HEK293 (cell line): ENCODE results near the gene ZNF785.

Experiments
- ATF2 ChIP-seq: fragments of 450-650 bp; formaldehyde crosslinking; IDR thresholded peaks from 2 replicates; pipeline ENCODE4 v1.5.1; 2016; ENCODE audit warnings: missing biosample characterization, missing genetic modification characterization, low read depth
- CTCF ChIP-seq: fragments of 450-650 bp; formaldehyde crosslinking; IDR thresholded peaks from 2 replicates; pipeline ENCODE4 v1.5.1; 2016; ENCODE audit warnings: missing biosample characterization, missing genetic modification characterization
- GFI1B ChIP-seq: fragments of 450-650 bp; formaldehyde crosslinking; IDR thresholded peaks from 2 replicates; pipeline ENCODE4 v1.5.1; 2016; ENCODE audit warnings: missing biosample characterization, missing genetic modification characterization
- GLIS1 ChIP-seq: fragments of 450-650 bp; formaldehyde crosslinking; IDR thresholded peaks from 2 replicates; pipeline ENCODE4 v1.5.1; 2016; ENCODE audit warnings: missing biosample characterization, missing genetic modification characterization
- HOXC10 ChIP-seq: sonication (generic); formaldehyde crosslinking; IDR thresholded peaks from 2 replicates; pipeline ENCODE4 v1.8.1; 2023; ENCODE audit warnings: mild to moderate bottlenecking, missing genetic modification reagents
- IKZF3 ChIP-seq: fragments of 450-650 bp; IDR thresholded peaks from 2 replicates; pipeline ENCODE4 v1.5.0; 2018; ENCODE audit warnings: missing biosample characterization, mild to moderate bottlenecking, missing genetic modification characterization, moderate library complexity
- KLF7 ChIP-seq: fragments of 450-650 bp; formaldehyde crosslinking; IDR thresholded peaks from 2 replicates; pipeline ENCODE4 v1.5.1; 2016; ENCODE audit warnings: missing biosample characterization, missing genetic modification characterization, borderline replicate concordance
- OVOL3 ChIP-seq: fragments of 450-650 bp; formaldehyde crosslinking; IDR thresholded peaks from 2 replicates; pipeline ENCODE4 v1.5.1; 2016; ENCODE audit warnings: missing biosample characterization, missing genetic modification characterization
- PRDM1 ChIP-seq: fragments of 450-650 bp; formaldehyde crosslinking; IDR thresholded peaks from 2 replicates; pipeline ENCODE4; 2016; ENCODE audit warnings: missing biosample characterization, missing genetic modification characterization
- SALL2 ChIP-seq: fragments of 450-650 bp; formaldehyde crosslinking; IDR thresholded peaks from 2 replicates; pipeline ENCODE4 v1.5.0; 2017; ENCODE audit warnings: missing biosample characterization, mild to moderate bottlenecking, missing genetic modification characterization, borderline replicate concordance
- SETDB1 ChIP-seq: IDR thresholded peaks from one replicate; pipeline ENCODE4 v1.6.1; 2017; ENCODE audit warnings: mild to moderate bottlenecking, low read length, moderate library complexity, mixed read lengths; ENCODE audit not compliant: insufficient read length
- ZBTB20 ChIP-seq: fragments of 450-650 bp; formaldehyde crosslinking; IDR thresholded peaks from 2 replicates; pipeline ENCODE4 v1.5.1; 2016; ENCODE audit warnings: missing biosample characterization, missing genetic modification characterization
- ZBTB21 ChIP-seq: fragments of 450-650 bp; formaldehyde crosslinking; IDR thresholded peaks from 2 replicates; pipeline ENCODE4 v1.5.1; 2017; ENCODE audit warnings: missing biosample characterization, missing genetic modification characterization
- ZEB2 ChIP-seq: fragments of 450-650 bp; formaldehyde crosslinking; IDR thresholded peaks from 2 replicates; pipeline ENCODE4 v1.5.1; 2016; ENCODE audit warnings: missing biosample characterization, missing genetic modification characterization
- ZNF10 ChIP-seq: fragments of 450-650 bp; formaldehyde crosslinking; IDR thresholded peaks from 2 replicates; pipeline ENCODE4 v1.5.1; 2017; ENCODE audit warnings: missing biosample characterization, missing genetic modification characterization
- ZNF121 ChIP-seq: fragments of 450-650 bp; formaldehyde crosslinking; IDR thresholded peaks from 2 replicates; pipeline ENCODE4 v1.5.1; 2016; ENCODE audit warnings: missing biosample characterization, missing genetic modification characterization
- ZNF155 ChIP-seq: fragments of 450-650 bp; formaldehyde crosslinking; IDR thresholded peaks from 2 replicates; pipeline ENCODE4 v1.5.1; 2016; ENCODE audit warnings: missing biosample characterization, missing genetic modification characterization
- ZNF175 ChIP-seq: fragments of 450-650 bp; formaldehyde crosslinking; IDR thresholded peaks from 2 replicates; pipeline ENCODE4 v1.5.1; 2016; ENCODE audit warnings: missing biosample characterization, missing genetic modification characterization
- ZNF211 ChIP-seq: fragments of 450-650 bp; formaldehyde crosslinking; IDR thresholded peaks from 2 replicates; pipeline ENCODE4 v1.5.1; 2016; ENCODE audit warnings: low read depth, missing biosample characterization, missing genetic modification characterization
- ZNF292 ChIP-seq: fragments of 450-650 bp; formaldehyde crosslinking; IDR thresholded peaks from 2 replicates; pipeline ENCODE4 v1.5.1; 2016; ENCODE audit warnings: low read depth, missing biosample characterization, missing genetic modification characterization, borderline replicate concordance
- ZNF426 ChIP-seq: fragments of 450-650 bp; formaldehyde crosslinking; IDR thresholded peaks from 2 replicates; pipeline ENCODE4 v1.5.1; 2017; ENCODE audit warnings: missing biosample characterization, missing genetic modification characterization, mild to moderate bottlenecking, inconsistent platforms, moderate library complexity
- ZNF473 ChIP-seq: fragments of 450-650 bp; formaldehyde crosslinking; IDR thresholded peaks from 2 replicates; pipeline ENCODE4 v1.5.1; 2017; ENCODE audit warnings: missing biosample characterization, missing genetic modification characterization
- ZNF488 ChIP-seq: fragments of 450-650 bp; formaldehyde crosslinking; IDR thresholded peaks from 2 replicates; pipeline ENCODE4 v1.5.1; 2016; ENCODE audit warnings: missing biosample characterization, missing genetic modification characterization
- ZNF521 ChIP-seq: fragments of 450-650 bp; formaldehyde crosslinking; IDR thresholded peaks from 2 replicates; pipeline ENCODE4 v1.5.1; 2017; ENCODE audit warnings: missing biosample characterization, mild to moderate bottlenecking, missing genetic modification characterization
- ZNF555 ChIP-seq: fragments of 450-650 bp; formaldehyde crosslinking; conservative IDR thresholded peaks from 2 replicates; pipeline ENCODE4 v1.5.1; 2017; ENCODE audit warnings: missing biosample characterization, mild to moderate bottlenecking, missing genetic modification characterization, inconsistent platforms
- ZNF558 ChIP-seq: fragments of 450-650 bp; formaldehyde crosslinking; IDR thresholded peaks from 2 replicates; pipeline ENCODE4 v1.5.1; 2016; ENCODE audit warnings: missing biosample characterization, missing genetic modification characterization
- ZNF585B ChIP-seq: fragments of 450-650 bp; formaldehyde crosslinking; IDR thresholded peaks from 2 replicates; pipeline ENCODE4 v1.5.1; 2016; ENCODE audit warnings: missing biosample characterization, missing genetic modification characterization
- ZNF621 ChIP-seq: fragments of 450-650 bp; formaldehyde crosslinking; IDR thresholded peaks from 2 replicates; pipeline ENCODE4 v1.5.1; 2017; ENCODE audit warnings: missing biosample characterization, missing genetic modification characterization
- ZNF639 ChIP-seq: fragments of 450-650 bp; formaldehyde crosslinking; IDR thresholded peaks from 2 replicates; pipeline ENCODE4 v1.5.1; 2016; ENCODE audit warnings: missing biosample characterization, missing genetic modification characterization
- ZNF658 ChIP-seq: fragments of 450-650 bp; formaldehyde crosslinking; IDR thresholded peaks from 2 replicates; pipeline ENCODE4; 2016; ENCODE audit warnings: missing biosample characterization, missing genetic modification characterization
- ZNF670 ChIP-seq: fragments of 450-650 bp; formaldehyde crosslinking; IDR thresholded peaks from 2 replicates; pipeline ENCODE4 v1.5.1; 2016; ENCODE audit warnings: missing biosample characterization, missing genetic modification characterization, low read depth
- ZNF704 ChIP-seq: fragments of 450-650 bp; formaldehyde crosslinking; IDR thresholded peaks from 2 replicates; pipeline ENCODE4 v1.5.1; 2016; ENCODE audit warnings: missing biosample characterization, missing genetic modification characterization
- ZNF785 ChIP-seq: fragments of 450-650 bp; formaldehyde crosslinking; IDR thresholded peaks from 2 replicates; pipeline ENCODE4 v1.5.1; 2016; ENCODE audit warnings: missing biosample characterization, missing genetic modification characterization
- ZNF843 ChIP-seq: fragments of 450-650 bp; formaldehyde crosslinking; IDR thresholded peaks from 2 replicates; pipeline ENCODE4 v1.5.1; 2016; ENCODE audit warnings: missing biosample characterization, missing genetic modification characterization

ZNF785 gene

GRCh38 chr16:30609002-30609925 lies 23.8 kb upstream of the ZNF785 start (continued):
- no peak for TF ChIP-seq ZNF621 (tag by site-specific recombination)
- TF ChIP-seq GFI1B (tag by site-specific recombination): 0 out of 2 replicates have a peak, but pooled peaks have one; percentile 61
- no peak for TF ChIP-seq ZNF658
- TF ChIP-seq ZNF670 (tag by site-specific recombination): no peak
- no peak for TF ChIP-seq ZNF473
- no peak for TF ChIP-seq ZBTB21 (tag by site-specific recombination)
- no peak for TF ChIP-seq OVOL3 (tag by site-specific recombination)
- TF ChIP-seq ZNF585B (tag by site-specific recombination): no peak
- TF ChIP-seq ZEB2: no peak; the same call in none of the 2 replicates
- TF ChIP-seq ZNF521: no peak
- no peak for TF ChIP-seq ZNF555 (tag by site-specific recombination)
- TF ChIP-seq SETDB1: no peak
- TF ChIP-seq ZNF704: no peak
- 0 out of 2 replicates have a peak, but pooled peaks have one; percentile 15 for TF ChIP-seq ZNF488 (tag by site-specific recombination)
- no peak for TF ChIP-seq ZNF121 (tag by site-specific recombination)
- no peak for TF ChIP-seq ZNF558
- TF ChIP-seq ATF2 (tag by site-specific recombination): no peak
- TF ChIP-seq HOXC10 (CRISPR knock-in tag): no peak
- 0 out of 2 replicates have a peak, but pooled peaks have one; percentile 15 for TF ChIP-seq ZNF785
- no peak for TF ChIP-seq SALL2
- TF ChIP-seq ZBTB20 (tag by site-specific recombination): peak; percentile 91; the same call in 1 of the 2 replicates
- no peak for TF ChIP-seq ZNF426 (tag by site-specific recombination)
- TF ChIP-seq CTCF (tag by site-specific recombination): no peak
- TF ChIP-seq ZNF843 (tag by site-specific recombination): no peak
- no peak for TF ChIP-seq ZNF155 (tag by site-specific recombination)
- TF ChIP-seq GLIS1: peak; percentile 99
- no peak for TF ChIP-seq ZNF175 (tag by site-specific recombination)
- no peak for TF ChIP-seq PRDM1
- no peak for TF ChIP-seq ZNF292
- TF ChIP-seq ZNF211: no peak
- no peak for TF ChIP-seq ZNF639 (tag by site-specific recombination)
- no peak for TF ChIP-seq KLF7 (tag by site-specific recombination)
- TF ChIP-seq IKZF3 (tag by site-specific recombination): no peak
- TF ChIP-seq ZNF10 (tag by site-specific recombination): peak; percentile 98
